SK-N-DZ (cell line): Measurements from ENCODE around the gene EMD.

Source experiments
- DNase-seq: peaks from one replicate; pipeline ENCODE4 v3.0.0-alpha.2; 2015; ENCODE audit warnings: low spot score
- small RNA-seq, 2 experiments: library from RNA; depleted of rRNA; stranded (forward); fragments of <200 nt; gene quantifications; one replicate each; pipeline ENCODE3, GENCODE V24; 2014

EMD gene

GRCh38 chrX:154419189-154419588 is 40.1 kb downstream of the EMD start:
- DNase-seq: no peak

GRCh38 chrX:154419688-154420401 is 40.8 kb downstream of the EMD start:
- no peak for DNase-seq

- DNase-seq: no peak
Measured at GRCh38 chrX:154420402-154420756, 41.3 kb downstream of the EMD start.

GRCh38 chrX:154426916-154427770 is 48.0 kb downstream of the EMD start:
- DNase-seq: no peak

- peak; percentile 93 for DNase-seq
Measured at GRCh38 chrX:154428176-154429171, 49.4 kb downstream of the EMD start, which contains the start of gene ATP6AP1. Gene ATP6AP1 (plus strand): TSS chrX:154428677. CDS start chrX:154428693, 16 bp downstream.

GRCh38 chrX:154429711-154430110 is 50.6 kb downstream of the EMD start:
- DNase-seq: no peak

GRCh38 chrX:154430479-154430878 is 51.4 kb downstream of the EMD start:
- no peak for DNase-seq

GRCh38 chrX:154430916-154431315 is 51.8 kb downstream of the EMD start:
- DNase-seq: no peak

Small RNA genes within 50 kb of the gene (small RNA-seq; reads per million reads assigned to genes)
- gene SNORA70: 0 reads per million in 2 experiments
